ENCODE data around the gene IGFBP6. TPM values are rescaled to one million over a fixed set of nuclear protein-coding genes. Genes with fewer than 3 reads are reported as not detected.
"Not testable (repeated sequence)": the region's sequence is repeated elsewhere in the genome, so short reads cannot be mapped to it uniquely, and the experiment has no call there.

The IGFBP6 gene
- total RNA-seq, 4 donors from 2014 or later, result 246 to 902 (median 719) TPM

DNA sequence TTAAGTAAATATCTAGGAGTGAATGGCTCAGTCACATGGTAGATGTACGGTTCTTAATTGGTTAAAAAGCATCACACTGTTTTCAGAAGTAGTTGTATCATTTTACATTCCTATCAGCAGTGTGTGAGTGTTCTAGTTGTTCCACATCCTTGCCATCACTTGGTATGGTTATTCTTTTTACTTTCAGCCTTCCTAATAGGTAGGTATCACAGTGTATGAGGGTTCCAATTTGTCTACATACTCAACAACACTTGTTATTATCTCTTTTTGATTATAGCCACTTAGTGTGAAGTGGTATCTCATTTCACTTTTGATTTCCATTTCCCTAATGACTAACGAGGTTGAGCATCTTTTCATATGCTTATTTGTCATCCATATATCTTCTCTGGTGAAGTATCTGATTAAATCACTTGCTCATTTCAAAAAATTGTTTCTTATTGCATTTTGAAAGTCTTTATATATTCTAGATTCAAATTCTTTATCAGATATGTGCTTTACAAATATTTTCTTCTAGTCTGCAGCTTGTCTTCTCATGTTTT is 14.8 kb upstream of the IGFBP6 start:
- TF ChIP-seq, protein P1, sequence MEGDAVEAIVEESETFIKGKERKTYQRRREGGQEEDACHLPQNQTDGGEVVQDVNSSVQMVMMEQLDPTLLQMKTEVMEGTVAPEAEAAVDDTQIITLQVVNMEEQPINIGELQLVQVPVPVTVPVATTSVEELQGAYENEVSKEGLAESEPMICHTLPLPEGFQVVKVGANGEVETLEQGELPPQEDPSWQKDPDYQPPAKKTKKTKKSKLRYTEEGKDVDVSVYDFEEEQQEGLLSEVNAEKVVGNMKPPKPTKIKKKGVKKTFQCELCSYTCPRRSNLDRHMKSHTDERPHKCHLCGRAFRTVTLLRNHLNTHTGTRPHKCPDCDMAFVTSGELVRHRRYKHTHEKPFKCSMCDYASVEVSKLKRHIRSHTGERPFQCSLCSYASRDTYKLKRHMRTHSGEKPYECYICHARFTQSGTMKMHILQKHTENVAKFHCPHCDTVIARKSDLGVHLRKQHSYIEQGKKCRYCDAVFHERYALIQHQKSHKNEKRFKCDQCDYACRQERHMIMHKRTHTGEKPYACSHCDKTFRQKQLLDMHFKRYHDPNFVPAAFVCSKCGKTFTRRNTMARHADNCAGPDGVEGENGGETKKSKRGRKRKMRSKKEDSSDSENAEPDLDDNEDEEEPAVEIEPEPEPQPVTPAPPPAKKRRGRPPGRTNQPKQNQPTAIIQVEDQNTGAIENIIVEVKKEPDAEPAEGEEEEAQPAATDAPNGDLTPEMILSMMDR (IDR thresholded peaks at IDR 0.05), result no peak
- DNase-seq (ENCODE audit: low spot score) (no peak), ATAC-seq (ENCODE audit: low FRiP score) (no peak)

DNA sequence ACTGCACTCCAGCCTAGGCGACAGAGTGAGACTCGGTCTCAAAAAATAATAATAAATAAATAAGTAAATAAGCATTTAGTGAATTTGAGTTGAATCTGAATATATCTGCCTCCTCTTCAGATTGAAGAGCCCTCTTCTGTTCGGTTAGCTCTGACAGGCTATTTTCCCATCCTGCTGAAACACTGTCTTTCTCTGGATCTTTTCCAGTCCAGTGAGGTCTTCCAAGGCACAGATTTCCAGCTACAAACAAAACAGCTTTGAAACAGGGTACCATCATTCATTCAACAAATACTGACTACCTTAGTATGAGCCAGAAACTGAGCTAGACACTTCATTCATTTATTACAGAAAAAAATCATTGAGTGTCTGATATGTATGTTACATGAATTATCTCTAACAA is 11.1 kb upstream of the IGFBP6 start:
- DNase-seq (ENCODE audit: low spot score) (no peak), ATAC-seq (ENCODE audit: low FRiP score) (no peak)
- TF ChIP-seq, protein P1 (IDR thresholded peaks at IDR 0.05), result no peak

DNA sequence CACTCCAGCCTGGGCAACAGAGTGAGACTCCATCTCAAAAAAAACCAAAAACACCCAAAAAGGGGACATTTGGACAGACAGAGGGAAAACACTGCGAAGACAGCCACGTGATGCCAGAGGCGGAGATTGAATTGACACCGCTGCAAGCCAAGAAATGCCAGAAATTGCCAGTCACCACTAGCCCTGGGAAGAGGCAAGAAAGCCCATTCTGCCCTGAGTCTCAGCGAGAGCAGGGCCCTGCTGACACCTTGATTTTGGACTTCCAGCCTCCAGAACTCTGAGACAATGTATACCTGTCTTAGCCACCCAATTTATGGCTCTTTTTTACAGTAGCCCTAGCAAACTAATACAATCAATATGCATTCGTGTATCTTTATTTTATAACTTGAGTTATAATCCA is 7.4 kb upstream of the IGFBP6 start:
- DNase-seq (ENCODE audit: low spot score) (no peak), ATAC-seq (ENCODE audit: low FRiP score) (no peak)
- TF ChIP-seq, protein P1 (IDR thresholded peaks at IDR 0.05), result no peak

DNA sequence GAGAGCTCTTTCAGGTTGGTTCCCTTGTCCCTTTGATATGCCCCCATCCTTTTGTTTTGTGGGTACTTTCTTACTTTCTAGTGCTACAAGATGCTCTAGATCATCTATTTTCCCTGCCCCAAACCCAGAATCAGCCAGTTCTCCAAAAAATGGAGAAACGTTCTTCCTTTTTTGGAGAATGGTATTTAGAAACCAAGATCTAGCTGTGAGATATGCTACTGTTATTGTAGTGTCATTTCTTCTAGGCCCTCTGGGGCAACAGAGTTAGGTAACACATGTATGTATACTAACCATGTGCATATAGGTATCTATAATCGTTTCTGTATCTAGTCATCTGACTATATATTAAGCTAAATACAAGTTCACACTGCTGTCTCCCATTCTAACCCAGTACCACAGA is 6.9 kb upstream of the IGFBP6 start:
- ATAC-seq (ENCODE audit: low FRiP score), result no peak
- TF ChIP-seq, protein P1 (IDR thresholded peaks at IDR 0.05), result no peak

DNA sequence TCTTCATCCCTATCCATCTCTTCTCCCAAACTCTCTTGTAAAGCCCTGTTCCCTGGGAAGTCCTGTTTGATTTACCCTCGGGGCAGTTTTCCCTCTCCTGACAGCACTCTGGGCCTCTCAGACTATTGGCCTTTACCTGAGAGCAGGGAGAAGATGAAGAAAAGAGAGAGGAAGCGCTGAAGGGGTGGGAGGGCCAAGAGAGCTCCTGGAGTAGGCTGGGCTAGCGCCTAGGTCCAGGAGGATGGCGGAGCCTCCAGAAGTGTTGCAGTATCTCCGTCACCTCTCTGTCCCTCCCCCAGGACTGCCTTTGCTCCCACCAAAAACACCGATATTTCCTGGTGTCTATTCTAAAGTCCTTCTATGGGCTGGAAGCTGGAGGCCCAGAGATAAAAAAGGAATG is 5.7 kb upstream of the IGFBP6 start:
- TF ChIP-seq, protein P1 (IDR thresholded peaks at IDR 0.05), result no peak
- ATAC-seq (ENCODE audit: low FRiP score), result no peak
- DNase-seq (ENCODE audit: low spot score), result no peak

More for the DNA sequence above, 6.9 kb upstream of the IGFBP6 start:
- no peak for DNase-seq (ENCODE audit: low spot score)

DNA sequence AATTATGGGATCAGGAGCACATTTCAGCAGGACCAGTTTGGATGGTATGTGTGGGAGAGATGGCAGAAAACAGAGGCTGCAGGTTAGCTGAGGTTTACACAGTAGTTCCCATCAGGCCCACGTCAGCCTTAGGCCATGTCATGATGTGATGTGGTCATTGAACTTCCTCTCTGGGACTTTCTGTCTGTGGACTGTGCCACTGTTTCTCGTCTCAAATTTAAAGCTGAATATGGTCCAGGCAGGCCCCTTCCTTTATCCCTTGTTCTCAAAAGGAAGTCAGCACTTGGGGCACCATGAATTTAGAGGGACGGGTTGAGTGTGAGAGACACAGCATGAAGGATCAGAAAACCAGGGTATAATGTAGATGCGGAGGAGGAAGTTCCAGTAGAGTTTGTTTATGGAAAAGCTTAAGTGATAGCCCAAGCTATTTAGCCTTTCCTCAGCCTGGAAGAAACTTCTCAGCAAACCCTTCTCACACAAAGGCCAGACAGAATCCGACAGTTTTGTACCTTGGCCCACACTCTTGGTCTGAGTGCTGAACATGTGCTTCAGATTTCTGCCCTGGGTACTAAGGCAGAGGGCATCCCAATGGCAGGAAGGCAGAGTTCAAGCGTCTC is 3.6 kb upstream of the IGFBP6 start:
- ATAC-seq (ENCODE audit: low FRiP score) (no peak), DNase-seq (ENCODE audit: low spot score) (no peak)
- TF ChIP-seq, protein P1 (IDR thresholded peaks at IDR 0.05), result no peak

DNA sequence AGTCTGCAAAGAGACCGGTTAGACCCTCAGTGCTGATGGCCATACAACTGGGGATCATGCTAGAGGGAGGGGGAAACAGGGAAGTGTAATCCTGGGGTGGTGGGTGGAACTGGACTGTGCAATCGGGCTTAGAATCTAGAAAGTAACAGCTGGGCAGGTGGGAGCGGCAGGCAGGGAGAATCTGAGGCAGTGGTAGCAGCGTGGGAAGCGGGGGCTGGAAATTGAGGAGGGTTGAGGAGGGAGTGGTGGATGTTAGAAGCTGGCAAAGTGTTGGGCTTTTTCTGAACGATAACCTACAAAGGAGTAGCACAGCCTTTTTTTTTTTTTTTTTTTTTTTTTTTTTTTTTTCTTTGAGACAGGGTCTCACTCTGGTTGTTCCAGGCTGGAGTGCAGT is 3.1 kb upstream of the IGFBP6 start:
- ATAC-seq (ENCODE audit: low FRiP score), result no peak
- TF ChIP-seq, protein P1 (IDR thresholded peaks at IDR 0.05), result no peak

DNA sequence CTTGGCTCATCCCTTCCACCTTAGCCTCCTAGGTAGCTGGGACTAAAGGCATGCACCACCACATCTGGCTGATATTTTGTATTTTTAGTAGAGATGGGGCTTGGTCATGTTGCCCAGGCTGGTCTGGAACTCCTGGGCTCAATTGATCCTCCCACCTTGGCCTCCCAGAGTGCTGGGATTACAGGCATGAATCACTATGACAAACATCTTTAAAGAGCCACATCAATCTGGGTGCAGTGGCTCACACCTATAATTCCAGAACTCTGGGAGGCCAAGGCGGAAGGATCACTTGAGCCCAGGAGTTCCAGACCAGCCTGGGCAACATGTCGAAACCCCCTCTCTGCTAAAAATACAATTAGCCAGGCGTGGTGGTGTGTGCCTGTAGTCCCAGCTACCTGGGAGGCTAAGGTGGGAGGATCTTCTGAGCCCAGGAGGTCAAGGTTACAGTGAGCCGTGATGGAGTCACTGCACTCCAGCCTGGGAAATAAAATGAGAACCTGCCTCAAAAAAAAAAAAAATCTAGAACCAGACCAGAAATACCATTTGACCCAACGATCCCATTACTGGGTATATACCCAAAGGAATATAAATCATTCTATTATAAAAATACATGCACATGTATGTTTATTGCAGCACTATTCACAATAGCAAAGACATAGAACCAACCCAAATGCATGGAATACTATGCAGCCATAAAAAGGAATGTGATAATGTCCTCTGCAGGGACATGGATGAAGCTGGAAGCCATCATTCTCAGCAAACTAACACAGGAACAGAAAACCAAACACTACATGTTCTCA is 2.5 kb upstream of the IGFBP6 start:
- ATAC-seq (ENCODE audit: low FRiP score); DNase-seq (ENCODE audit: low spot score): not testable (repeated sequence)

More for the DNA sequence above, 3.1 kb upstream of the IGFBP6 start:
- DNase-seq (ENCODE audit: low spot score), result no peak

DNA sequence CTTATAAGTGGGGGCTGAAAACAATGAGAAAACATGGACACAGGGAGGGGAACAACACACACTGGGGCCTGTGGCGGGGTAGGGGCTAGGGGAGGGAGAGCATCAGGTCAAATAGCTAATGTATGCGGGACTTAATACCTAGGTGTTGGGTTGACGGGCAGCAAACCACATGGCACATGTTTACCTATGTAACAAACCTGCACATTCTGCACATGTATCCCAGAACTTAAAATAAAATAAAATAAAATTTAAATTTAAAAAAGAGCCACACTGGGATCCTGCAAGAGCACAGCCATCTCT is 1.9 kb upstream of the IGFBP6 start:
- DNase-seq (ENCODE audit: low spot score); ATAC-seq (ENCODE audit: low FRiP score): not testable (repeated sequence)

All from omental fat pad (tissue), 4 donors.